Thyroid gland (tissue), 4 donors: ENCODE measurements around the gene MRGPRF.

ENCODE experiments used
- POLR2A ChIP-seq, 2 donors: fragments of 450-650 bp; IDR thresholded peaks; one replicate each; pipeline ENCODE4 v1.6.1; 2017; ENCODE audit warnings: antibody characterized with exemption in 2 of 2, mild to moderate bottlenecking in 2 of 2, moderate library complexity in 1 of 2
- TF ChIP-seq, protein P1 (sequence below), 6 experiments: fragments of 200-600 bp in 3 of 6; fragments of 450-650 bp in 3 of 6; sonication (generic) in 3 of 6; IDR thresholded peaks; one replicate each; pipeline ENCODE4 v1.5.1; 2016 to 2019; ENCODE audit warnings: antibody characterized with exemption in 6 of 6, mild to moderate bottlenecking in 2 of 6, inconsistent platforms in 1 of 6, moderate library complexity in 1 of 6

DNA sequence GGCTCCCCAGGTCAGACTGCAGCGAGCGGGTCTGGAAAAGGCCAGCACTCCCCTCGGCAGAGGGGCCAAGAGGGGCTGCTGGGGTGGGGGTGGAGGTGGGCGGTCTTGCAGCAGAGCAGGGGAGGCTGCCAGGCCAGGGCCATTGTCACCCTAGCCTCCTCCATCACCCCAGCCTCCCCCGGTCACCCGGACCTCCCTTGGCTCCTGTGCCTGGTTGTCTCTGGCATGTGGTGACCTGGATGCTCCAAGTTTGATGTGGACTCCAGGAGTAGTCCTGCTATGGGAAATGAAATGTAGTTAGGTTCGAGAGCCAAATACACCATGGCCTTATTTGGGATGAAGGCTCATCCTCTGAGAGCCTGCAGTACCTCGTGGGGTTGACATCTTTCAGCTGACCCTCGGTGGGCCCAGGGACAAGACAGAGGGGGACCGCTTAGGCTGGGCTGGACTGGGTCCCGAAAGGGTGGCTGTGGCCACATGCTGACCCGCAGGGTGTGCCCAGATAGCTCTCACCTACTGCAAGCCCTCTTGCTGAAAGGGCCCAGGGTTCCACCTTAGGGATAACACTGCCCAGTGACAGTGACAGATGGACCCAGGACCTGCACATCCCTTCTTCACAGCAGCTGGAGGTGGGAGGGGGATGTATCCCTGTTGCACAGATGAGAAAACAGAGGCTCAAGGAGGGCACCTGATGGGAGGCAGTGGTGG, 56.3 kb downstream of the MRGPRF start:
- TF ChIP-seq, protein P1, sequence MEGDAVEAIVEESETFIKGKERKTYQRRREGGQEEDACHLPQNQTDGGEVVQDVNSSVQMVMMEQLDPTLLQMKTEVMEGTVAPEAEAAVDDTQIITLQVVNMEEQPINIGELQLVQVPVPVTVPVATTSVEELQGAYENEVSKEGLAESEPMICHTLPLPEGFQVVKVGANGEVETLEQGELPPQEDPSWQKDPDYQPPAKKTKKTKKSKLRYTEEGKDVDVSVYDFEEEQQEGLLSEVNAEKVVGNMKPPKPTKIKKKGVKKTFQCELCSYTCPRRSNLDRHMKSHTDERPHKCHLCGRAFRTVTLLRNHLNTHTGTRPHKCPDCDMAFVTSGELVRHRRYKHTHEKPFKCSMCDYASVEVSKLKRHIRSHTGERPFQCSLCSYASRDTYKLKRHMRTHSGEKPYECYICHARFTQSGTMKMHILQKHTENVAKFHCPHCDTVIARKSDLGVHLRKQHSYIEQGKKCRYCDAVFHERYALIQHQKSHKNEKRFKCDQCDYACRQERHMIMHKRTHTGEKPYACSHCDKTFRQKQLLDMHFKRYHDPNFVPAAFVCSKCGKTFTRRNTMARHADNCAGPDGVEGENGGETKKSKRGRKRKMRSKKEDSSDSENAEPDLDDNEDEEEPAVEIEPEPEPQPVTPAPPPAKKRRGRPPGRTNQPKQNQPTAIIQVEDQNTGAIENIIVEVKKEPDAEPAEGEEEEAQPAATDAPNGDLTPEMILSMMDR (IDR thresholded peaks at IDR 0.05): no peak
- no peak for TF ChIP-seq POLR2A (IDR thresholded peaks at IDR 0.05)
